ENCODE measurements around the gene ADAM23.
A peak's percentile ranks its signal among the peaks of the same experiment; 100 is the strongest.

Gene ADAM23

GRCh38 chr2:206442474-206442832 lies 879 bp upstream of the ADAM23 start:
- DNase-seq: no peak
- intact Hi-C loops (cut with DNase I): loop anchor here (2.0 to 10.0 kb wide), 2 partner anchors 278 to 358 kb away; partner anchors contain the start of gene INO80D

- intact Hi-C loops (cut with DNase I): loop anchor here (2.0 to 10.0 kb wide), 2 partner anchors 279 to 359 kb away; partner anchors contain the start of gene INO80D
- DNase-seq: peak in 8 of 10 donors; percentile 12 to 86 (median 44)
Observed at GRCh38 chr2:206443735-206444527, 599 bp downstream of the ADAM23 start.

GRCh38 chr2:206445948-206446347 lies 2.6 kb downstream of the ADAM23 start:
- intact Hi-C loops (cut with DNase I): loop anchor here (10.0 kb wide), 1 partner anchor 361 kb away; the partner anchor contains the start of gene INO80D
- no peak for DNase-seq

GRCh38 chr2:206452242-206452641 lies 8.9 kb downstream of the ADAM23 start:
- intact Hi-C loops (cut with DNase I): no loop called here

GRCh38 chr2:206452750-206453149 lies 9.4 kb downstream of the ADAM23 start:
- intact Hi-C loops (cut with DNase I): no loop called here
- DNase-seq: no peak

More at GRCh38 chr2:206452242-206452641, 8.9 kb downstream of the ADAM23 start:
- no peak for DNase-seq

GRCh38 chr2:206456078-206456754 lies 12.9 kb downstream of the ADAM23 start:
- no peak for DNase-seq
- intact Hi-C loops (cut with DNase I): no loop called here

- DNase-seq: no peak
- intact Hi-C loops (cut with DNase I): no loop called here
Observed at GRCh38 chr2:206457188-206457634, 13.9 kb downstream of the ADAM23 start.

- intact Hi-C loops (cut with DNase I): no loop called here
- DNase-seq: no peak
Observed at GRCh38 chr2:206462240-206462854, 19.0 kb downstream of the ADAM23 start.

- intact Hi-C loops (cut with DNase I): no loop called here
- DNase-seq: no peak
Observed at GRCh38 chr2:206463685-206464084, 20.4 kb downstream of the ADAM23 start.

- DNase-seq: no peak
- intact Hi-C loops (cut with DNase I): no loop called here
Observed at GRCh38 chr2:206464597-206464996, 21.3 kb downstream of the ADAM23 start.

- intact Hi-C loops (cut with DNase I): no loop called here
- DNase-seq: no peak
Observed at GRCh38 chr2:206471524-206472062, 28.3 kb downstream of the ADAM23 start.

- no peak for DNase-seq
- intact Hi-C loops (cut with DNase I): no loop called here
Observed at GRCh38 chr2:206472094-206472493, 28.8 kb downstream of the ADAM23 start.

GRCh38 chr2:206474099-206474498 lies 30.8 kb downstream of the ADAM23 start:
- intact Hi-C loops (cut with DNase I): no loop called here
- no peak for DNase-seq

GRCh38 chr2:206477296-206477695 lies 34.0 kb downstream of the ADAM23 start:
- intact Hi-C loops (cut with DNase I): no loop called here
- no peak for DNase-seq

- no peak for DNase-seq
- intact Hi-C loops (cut with DNase I): no loop called here
Observed at GRCh38 chr2:206478340-206478739, 35.0 kb downstream of the ADAM23 start.

- DNase-seq: no peak
Observed at GRCh38 chr2:206480161-206480560, 36.8 kb downstream of the ADAM23 start.

GRCh38 chr2:206480620-206481019 lies 37.3 kb downstream of the ADAM23 start:
- intact Hi-C loops (cut with DNase I): no loop called here
- DNase-seq: no peak

More at GRCh38 chr2:206480161-206480560, 36.8 kb downstream of the ADAM23 start:
- intact Hi-C loops (cut with DNase I): no loop called here

GRCh38 chr2:206481056-206481455 lies 37.7 kb downstream of the ADAM23 start:
- DNase-seq: no peak
- intact Hi-C loops (cut with DNase I): no loop called here

GRCh38 chr2:206482123-206482522 lies 38.8 kb downstream of the ADAM23 start:
- no peak for DNase-seq
- intact Hi-C loops (cut with DNase I): no loop called here

- DNase-seq: no peak
- intact Hi-C loops (cut with DNase I): no loop called here
Observed at GRCh38 chr2:206482633-206483032, 39.3 kb downstream of the ADAM23 start.

- intact Hi-C loops (cut with DNase I): no loop called here
- DNase-seq: no peak
Observed at GRCh38 chr2:206488053-206488452, 44.7 kb downstream of the ADAM23 start.

Data from posterior cingulate gyrus (tissue), 11 donors.